ENCODE measurements around the gene SACS.

GRCh38 chr13:23347601-23348000, 85.9 kb downstream of the SACS start:
- TF ChIP-seq CTCF (conservative IDR thresholded peaks at IDR 0.05 in 1 of 2, IDR thresholded peaks at IDR 0.05 in 1 of 2; ENCODE audit: extremely low read depth in 1 of 2, insufficient read depth in 1 of 2, low read depth in 1 of 2, low read length in 2 of 2) (no peak), EZH2 (IDR thresholded peaks at IDR 0.05; ENCODE audit: borderline replicate concordance, low read length) (no peak)

Data from mammary epithelial cell (primary cell).